ENCODE data around the gene KCNJ14. TPM values are rescaled to one million over a fixed set of nuclear protein-coding genes. Genes with fewer than 3 reads are reported as not detected.

KCNJ14 gene
- total RNA-seq, 1 donor from 2014 or later, result 3.7 TPM

- Histone ChIP-seq H3K4me3 (peak within 1 kb of the TSS; percentile 82 to 93), H3K27me3 (no peaks in the 10 kb centered on the region), H3K36me3 (peaks cover 3 to 32% of the 10 kb centered on the region in 2 donors), H3K9me3 (no peaks in the 10 kb centered on the region), H3K4me1 (peaks cover 29% of the 10 kb centered on the region), H3K27ac (peak within 1 kb of the TSS; percentile 88)
- TF ChIP-seq, protein P1, sequence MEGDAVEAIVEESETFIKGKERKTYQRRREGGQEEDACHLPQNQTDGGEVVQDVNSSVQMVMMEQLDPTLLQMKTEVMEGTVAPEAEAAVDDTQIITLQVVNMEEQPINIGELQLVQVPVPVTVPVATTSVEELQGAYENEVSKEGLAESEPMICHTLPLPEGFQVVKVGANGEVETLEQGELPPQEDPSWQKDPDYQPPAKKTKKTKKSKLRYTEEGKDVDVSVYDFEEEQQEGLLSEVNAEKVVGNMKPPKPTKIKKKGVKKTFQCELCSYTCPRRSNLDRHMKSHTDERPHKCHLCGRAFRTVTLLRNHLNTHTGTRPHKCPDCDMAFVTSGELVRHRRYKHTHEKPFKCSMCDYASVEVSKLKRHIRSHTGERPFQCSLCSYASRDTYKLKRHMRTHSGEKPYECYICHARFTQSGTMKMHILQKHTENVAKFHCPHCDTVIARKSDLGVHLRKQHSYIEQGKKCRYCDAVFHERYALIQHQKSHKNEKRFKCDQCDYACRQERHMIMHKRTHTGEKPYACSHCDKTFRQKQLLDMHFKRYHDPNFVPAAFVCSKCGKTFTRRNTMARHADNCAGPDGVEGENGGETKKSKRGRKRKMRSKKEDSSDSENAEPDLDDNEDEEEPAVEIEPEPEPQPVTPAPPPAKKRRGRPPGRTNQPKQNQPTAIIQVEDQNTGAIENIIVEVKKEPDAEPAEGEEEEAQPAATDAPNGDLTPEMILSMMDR (IDR thresholded peaks at IDR 0.05), result no peak
- TF ChIP-seq POLR2AphosphoS5 (IDR thresholded peaks at IDR 0.05; ENCODE audit: insufficient read depth in 1 of 2, low read depth in 1 of 2), result peak; percentile 90 to 97
- TF ChIP-seq POLR2A (IDR thresholded peaks at IDR 0.05), result peak in 1 of 2 donors; percentile 15
- intact Hi-C loops (cut with DNase I), result no loop called here
- DNase-seq (ENCODE audit: extremely low spot score in 2 of 2), result peak in 1 of 2 donors; percentile 95
Observed at GRCh38 chr19:48445606-48446481, 9.5 kb upstream of the KCNJ14 start, which contains the start of gene GRWD1. Gene GRWD1, plus strand, starts transcription at chr19:48445983. Its CDS starts 23 bp downstream, at chr19:48446006.

- H3K27ac ChIP-seq, result peak overlapping the region; percentile 88
- H3K36me3 ChIP-seq, result peaks cover 3 to 39% of the 10 kb centered on the region in 2 donors
- H3K4me1 ChIP-seq, result peaks cover 29% of the 10 kb centered on the region
- TF ChIP-seq, protein P1 (IDR thresholded peaks at IDR 0.05), result no peak
- TF ChIP-seq POLR2AphosphoS5 (IDR thresholded peaks at IDR 0.05; ENCODE audit: insufficient read depth in 1 of 2, low read depth in 1 of 2) (no peak), POLR2A (IDR thresholded peaks at IDR 0.05) (no peak)
- DNase-seq (ENCODE audit: extremely low spot score in 2 of 2), result no peak
- H3K4me3 ChIP-seq, result peak overlapping the region; percentile 82 to 93
- H3K9me3 ChIP-seq, result no peaks in the 10 kb centered on the region
- no peaks in the 10 kb centered on the region for H3K27me3 ChIP-seq
- intact Hi-C loops (cut with DNase I), result no loop called here
Observed at GRCh38 chr19:48446579-48446978, 8.8 kb upstream of the KCNJ14 start.

GRCh38 chr19:48448563-48448962, 6.8 kb upstream of the KCNJ14 start:
- Histone ChIP-seq H3K36me3 (peaks cover 3 to 59% of the 10 kb centered on the region in 2 donors), H3K4me1 (peaks cover 29% of the 10 kb centered on the region), H3K27ac (no peak overlapping the region), H3K4me3 (no peak overlapping the region), H3K27me3 (no peaks in the 10 kb centered on the region), H3K9me3 (no peaks in the 10 kb centered on the region)
- TF ChIP-seq POLR2A (IDR thresholded peaks at IDR 0.05), result no peak
- TF ChIP-seq, protein P1 (IDR thresholded peaks at IDR 0.05), result no peak
- no peak for TF ChIP-seq POLR2AphosphoS5 (IDR thresholded peaks at IDR 0.05; ENCODE audit: insufficient read depth in 1 of 2, low read depth in 1 of 2)
- intact Hi-C loops (cut with DNase I), result no loop called here
- DNase-seq (ENCODE audit: extremely low spot score in 2 of 2), result no peak

- Histone ChIP-seq H3K27ac (no peak overlapping the region), H3K9me3 (no peaks in the 10 kb centered on the region), H3K36me3 (peaks cover 3 to 68% of the 10 kb centered on the region in 2 donors), H3K27me3 (no peaks in the 10 kb centered on the region), H3K4me3 (no peak overlapping the region), H3K4me1 (peaks cover 13% of the 10 kb centered on the region)
- intact Hi-C loops (cut with DNase I), result no loop called here
- TF ChIP-seq POLR2A (IDR thresholded peaks at IDR 0.05), result no peak
- no peak for TF ChIP-seq POLR2AphosphoS5 (IDR thresholded peaks at IDR 0.05; ENCODE audit: insufficient read depth in 1 of 2, low read depth in 1 of 2)
- TF ChIP-seq, protein P1 (IDR thresholded peaks at IDR 0.05), result no peak
- no peak for DNase-seq (ENCODE audit: extremely low spot score in 2 of 2)
Observed at GRCh38 chr19:48450441-48450840, 4.9 kb upstream of the KCNJ14 start.

- H3K4me1 ChIP-seq, result peaks cover 13% of the 10 kb centered on the region
- H3K27ac ChIP-seq, result no peak overlapping the region
- no peaks in the 10 kb centered on the region for H3K9me3 ChIP-seq
- DNase-seq (ENCODE audit: extremely low spot score in 2 of 2), result no peak
- intact Hi-C loops (cut with DNase I), result no loop called here
- H3K36me3 ChIP-seq, result peaks cover 3 to 70% of the 10 kb centered on the region in 2 donors
- H3K27me3 ChIP-seq, result no peaks in the 10 kb centered on the region
- H3K4me3 ChIP-seq, result no peak overlapping the region
- TF ChIP-seq POLR2AphosphoS5 (IDR thresholded peaks at IDR 0.05; ENCODE audit: insufficient read depth in 1 of 2, low read depth in 1 of 2) (no peak), POLR2A (IDR thresholded peaks at IDR 0.05) (no peak)
- TF ChIP-seq, protein P1 (IDR thresholded peaks at IDR 0.05), result no peak
Observed at GRCh38 chr19:48450863-48451262, 4.5 kb upstream of the KCNJ14 start.

Measured in vagina (tissue), 2 donors.